ENCODE data around the gene DCST1.

DCST1 gene

GRCh38 chr1:155016231-155016831, 17.3 kb upstream of the DCST1 start:
- no peak for TF ChIP-seq CTCF (conservative IDR thresholded peaks at IDR 0.05)
- no peak for TF ChIP-seq ZFX (IDR thresholded peaks at IDR 0.05)
- no peak overlapping the region for H3K27ac ChIP-seq

- TF ChIP-seq CTCF (conservative IDR thresholded peaks at IDR 0.05) (no peak), ZFX (IDR thresholded peaks at IDR 0.05) (no peak)
- no peak overlapping the region for H3K27ac ChIP-seq
Measured at GRCh38 chr1:155017041-155017945, 16.3 kb upstream of the DCST1 start.

- no peak overlapping the region for H3K27ac ChIP-seq
- no peak for TF ChIP-seq ZFX (IDR thresholded peaks at IDR 0.05)
- TF ChIP-seq CTCF (conservative IDR thresholded peaks at IDR 0.05): no peak
Measured at GRCh38 chr1:155017946-155018316, 15.7 kb upstream of the DCST1 start.

GRCh38 chr1:155018617-155019348, 14.8 kb upstream of the DCST1 start:
- no peak overlapping the region for H3K27ac ChIP-seq
- TF ChIP-seq ZFX (IDR thresholded peaks at IDR 0.05): no peak
- no peak for TF ChIP-seq CTCF (conservative IDR thresholded peaks at IDR 0.05)

GRCh38 chr1:155019377-155020245, 14.0 kb upstream of the DCST1 start:
- no peak overlapping the region for H3K27ac ChIP-seq
- TF ChIP-seq ZFX (IDR thresholded peaks at IDR 0.05) (no peak), CTCF (conservative IDR thresholded peaks at IDR 0.05) (no peak)

GRCh38 chr1:155022136-155022926, 11.3 kb upstream of the DCST1 start:
- H3K27ac ChIP-seq: peak overlapping the region; percentile 53
- TF ChIP-seq ZFX (IDR thresholded peaks at IDR 0.05): no peak
- no peak for TF ChIP-seq CTCF (conservative IDR thresholded peaks at IDR 0.05)

Measured in C4-2B (cell line).